Activated CD4-positive, alpha-beta T cell treated with anti-CD3 and anti-CD28 coated beads, Interleukin-2, amount 50 U/mL, for 24 hours (primary cell): Measurements from ENCODE around the gene ADCY7.

ENCODE experiments used
- DNase-seq, 2 donors: peaks; one replicate each; pipeline ENCODE4 v3.0.0-alpha.2; 2020; ENCODE audit warnings: low read depth in 1 of 2, low spot score in 1 of 2

The ADCY7 gene

DNA sequence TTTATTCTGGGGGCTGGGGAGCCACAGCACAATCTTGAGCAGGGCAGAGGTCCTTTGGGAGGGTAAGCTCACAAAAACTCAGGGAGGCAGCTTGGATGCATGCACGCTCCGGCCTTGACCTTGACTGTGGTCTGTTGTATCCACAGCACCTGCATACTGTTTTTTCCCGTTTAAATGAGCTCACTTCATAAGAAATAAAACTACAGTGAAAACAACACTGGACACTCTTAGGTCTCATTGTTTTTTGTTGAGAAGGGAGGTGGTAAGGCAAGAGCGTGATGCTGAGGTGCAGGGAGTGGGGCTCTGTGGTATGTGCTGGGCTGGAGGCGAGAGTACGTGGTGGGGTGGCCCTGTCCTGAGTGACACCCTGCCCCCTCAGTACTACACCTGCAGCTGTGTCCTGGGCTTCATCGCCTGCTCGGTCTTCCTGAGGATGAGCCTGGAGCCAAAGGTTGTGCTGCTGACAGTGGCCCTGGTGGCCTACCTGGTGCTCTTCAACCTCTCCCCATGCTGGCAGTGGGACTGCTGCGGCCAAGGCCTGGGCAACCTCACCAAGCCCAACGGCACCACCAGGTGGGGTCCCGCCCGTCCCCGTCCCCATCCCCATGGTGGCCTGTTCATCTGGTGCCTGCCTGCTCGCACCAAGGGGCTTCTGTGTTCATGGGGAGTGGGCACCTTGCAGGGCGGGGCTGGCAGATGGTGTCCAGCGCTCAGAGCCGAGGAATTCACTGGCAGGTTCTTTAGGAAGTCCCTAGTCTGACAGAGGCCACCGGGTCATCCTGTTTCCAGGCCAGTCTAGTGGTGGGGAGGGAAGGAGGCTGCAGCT, 44.2 kb downstream of the ADCY7 start:
- no peak for DNase-seq

DNA sequence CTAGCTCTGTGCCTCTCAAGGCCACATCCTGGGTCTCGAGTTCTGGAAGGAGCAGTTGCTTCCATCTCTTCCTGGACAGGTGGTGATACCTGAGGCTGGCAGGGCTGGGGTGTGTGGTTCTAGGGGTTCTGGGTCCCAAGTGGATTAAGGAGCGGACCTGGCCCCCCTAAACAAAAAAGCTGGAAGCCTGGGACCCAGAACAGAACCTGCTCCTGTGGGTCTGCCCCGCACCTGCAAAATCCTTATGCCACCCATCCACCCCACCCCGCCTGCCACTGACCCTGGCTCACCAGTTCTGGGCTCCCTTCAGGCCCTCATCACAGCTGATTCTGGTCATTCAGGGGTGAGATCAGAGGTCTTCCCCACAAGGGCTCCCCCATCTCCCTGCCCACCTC, 44.8 kb downstream of the ADCY7 start:
- DNase-seq = no peak

- no peak for DNase-seq
These were observed 45.6 kb downstream of the ADCY7 start for GRCh38 chr16:50311891-50312501.

DNA sequence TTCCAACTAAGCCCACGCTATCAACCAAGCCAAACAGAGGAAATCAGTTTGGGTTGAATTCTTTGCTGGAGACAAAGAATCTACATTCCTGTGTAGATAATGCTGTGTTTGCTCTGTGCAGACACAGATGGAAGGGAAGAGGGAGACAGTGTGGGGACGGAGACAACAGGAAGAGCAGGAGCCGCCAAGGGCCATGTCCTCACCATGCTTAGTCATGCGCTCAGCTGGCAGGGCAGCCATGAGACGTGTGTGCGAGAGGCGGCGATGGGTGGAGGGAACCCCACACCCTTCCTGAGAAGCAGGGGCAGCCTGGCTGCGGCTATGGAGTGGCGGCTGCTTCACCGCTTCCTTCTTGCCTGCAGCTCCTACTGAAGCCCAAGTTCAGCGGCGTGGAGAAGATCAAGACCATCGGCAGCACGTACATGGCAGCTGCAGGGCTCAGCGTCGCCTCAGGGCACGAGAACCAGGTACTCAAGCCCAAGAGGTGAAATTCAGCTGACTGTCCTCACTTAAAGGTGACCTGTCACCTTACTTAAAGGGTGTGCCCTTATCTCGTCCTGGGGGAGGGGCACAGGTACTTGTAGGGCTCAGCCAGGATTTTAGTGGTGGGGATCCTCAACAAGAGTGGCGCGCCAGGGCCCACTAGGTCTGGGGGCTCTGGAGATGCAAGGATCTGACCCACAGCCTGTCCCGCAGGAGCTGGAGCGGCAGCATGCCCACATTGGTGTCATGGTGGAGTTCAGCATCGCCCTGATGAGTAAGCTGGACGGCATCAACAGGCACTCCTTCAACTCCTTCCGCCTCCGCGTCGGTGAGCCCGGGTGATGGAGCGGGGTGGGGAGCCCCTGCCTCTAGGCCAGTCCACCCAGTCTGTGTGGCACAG, 47.5 kb downstream of the ADCY7 start:
- DNase-seq = no peak

DNA sequence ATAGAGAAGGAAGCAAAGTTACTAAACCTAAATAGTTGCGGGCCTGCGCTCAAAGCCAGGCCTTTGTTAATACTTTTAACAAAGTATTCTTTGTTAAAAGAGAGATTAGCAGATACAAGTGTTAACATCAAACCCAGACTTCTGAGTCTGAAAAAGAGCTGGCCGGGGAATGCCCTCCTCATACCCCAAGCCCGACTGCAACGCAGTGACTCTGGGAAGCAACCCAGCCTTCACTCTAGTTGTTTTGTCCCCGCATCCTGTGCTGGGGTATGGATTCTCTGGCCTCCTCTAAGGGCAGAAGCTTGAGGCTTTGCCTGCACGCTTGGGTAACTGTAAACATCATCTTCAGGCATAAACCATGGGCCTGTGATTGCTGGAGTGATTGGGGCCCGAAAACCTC, 48.3 kb downstream of the ADCY7 start:
- DNase-seq = no peak

- no peak for DNase-seq
These were observed 49.1 kb downstream of the ADCY7 start for GRCh38 chr16:50315346-50315997.

DNA sequence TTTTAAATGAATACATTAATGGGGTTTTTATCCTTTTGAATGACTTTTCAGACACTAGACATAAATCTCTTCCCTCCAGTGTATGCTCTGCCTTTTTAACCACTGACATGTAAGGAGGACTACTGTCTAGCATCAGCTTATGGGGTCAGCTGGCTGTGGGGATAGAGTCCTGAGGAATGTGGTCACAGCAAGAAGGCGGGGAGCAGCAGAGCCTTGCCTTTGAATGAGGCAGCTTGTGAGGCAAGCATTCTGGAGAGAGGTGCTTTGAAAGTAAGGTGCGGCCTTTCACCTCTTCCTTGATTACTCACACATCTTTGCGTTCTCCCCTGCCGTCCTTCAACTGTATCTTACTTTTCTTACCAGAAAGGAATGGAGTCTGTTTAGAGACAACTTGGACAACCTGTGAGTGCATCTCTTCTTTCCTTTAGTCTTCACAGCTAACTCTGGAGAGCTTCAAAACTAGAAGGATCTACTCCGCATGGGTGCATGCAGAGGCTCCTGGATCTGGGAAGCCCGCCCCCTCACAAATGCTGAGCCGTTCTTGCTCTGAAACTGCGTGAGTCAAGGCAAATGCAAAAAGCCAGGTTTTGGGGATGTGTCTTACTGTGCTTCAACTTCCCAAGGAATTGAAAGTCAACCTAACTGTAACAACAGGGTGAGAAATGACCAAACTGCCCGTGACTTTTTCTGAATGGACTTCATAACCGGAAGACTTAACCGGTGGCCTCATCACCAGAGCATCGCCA, 49.9 kb downstream of the ADCY7 start:
- no peak for DNase-seq

DNA sequence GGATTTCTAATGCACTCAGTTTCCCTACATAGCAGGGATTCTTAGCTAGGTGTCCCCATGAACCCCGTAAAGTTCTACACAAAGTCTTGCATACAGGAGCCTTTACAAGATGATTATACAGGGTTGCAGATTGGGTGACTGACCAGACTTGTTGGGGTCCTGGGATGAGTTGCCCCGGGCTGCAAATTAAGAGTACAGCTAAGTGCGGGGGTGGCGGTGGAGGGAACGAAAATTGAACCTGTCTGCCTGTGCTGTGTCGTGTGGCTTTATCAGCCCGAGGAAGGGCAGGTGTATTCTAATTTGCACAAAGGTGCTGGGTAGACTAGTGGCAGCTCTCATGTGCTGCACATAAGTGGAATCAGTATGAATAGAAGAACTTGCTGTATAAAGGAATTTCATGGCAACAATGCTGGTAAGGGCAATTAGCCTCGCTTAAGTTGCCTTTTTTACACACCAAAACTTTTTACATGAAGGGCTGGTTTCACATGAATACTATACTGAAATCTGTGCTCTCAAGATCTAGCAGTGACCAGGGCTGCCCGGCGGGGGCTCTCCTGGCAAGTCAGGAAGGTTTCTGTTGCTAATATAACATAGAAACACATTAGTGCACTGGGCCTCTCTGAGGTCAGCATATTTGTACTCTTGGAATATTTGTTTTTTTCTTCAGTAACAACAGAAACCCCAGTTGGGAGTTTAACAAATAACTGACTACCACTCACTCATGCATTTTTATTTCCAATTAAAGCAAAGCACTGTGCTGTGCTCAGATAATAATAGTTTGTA, 50.7 kb downstream of the ADCY7 start:
- no peak for DNase-seq

DNA sequence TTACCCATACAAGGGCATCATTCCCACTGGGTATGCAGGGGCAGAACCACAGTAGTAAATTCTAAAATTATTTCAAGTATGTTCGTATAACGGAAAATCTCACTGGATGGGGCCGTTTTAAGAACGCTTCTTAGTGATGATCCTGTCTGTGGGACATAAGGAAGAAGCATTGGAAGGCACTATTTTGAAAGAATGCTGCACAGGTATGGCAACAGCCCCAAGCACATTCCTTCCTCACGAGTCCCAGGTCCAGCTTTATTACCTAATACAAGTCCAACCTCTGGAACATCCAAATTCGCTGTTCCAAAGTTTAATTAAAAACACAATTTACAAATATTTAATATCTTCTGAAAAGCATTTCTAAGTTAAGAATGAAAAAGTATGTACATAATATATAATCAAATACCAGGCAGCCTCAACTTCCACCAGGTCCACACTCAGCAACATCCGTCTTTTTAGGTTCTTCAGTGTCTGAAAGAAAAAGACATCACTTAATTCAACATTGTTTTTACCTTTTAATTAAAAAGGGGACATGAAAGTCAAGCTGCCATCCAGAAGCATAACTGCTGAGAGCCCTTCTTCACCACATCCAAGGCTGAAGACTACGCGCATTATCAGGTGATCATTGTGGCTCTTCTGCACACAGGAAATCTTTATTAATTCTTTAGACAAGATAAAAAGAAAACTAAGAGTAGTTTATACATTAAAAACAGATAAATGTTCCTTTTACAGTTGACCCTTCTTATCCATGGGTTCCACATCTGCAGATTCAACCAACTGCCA, 52.6 kb downstream of the ADCY7 start:
- DNase-seq = no peak

DNA sequence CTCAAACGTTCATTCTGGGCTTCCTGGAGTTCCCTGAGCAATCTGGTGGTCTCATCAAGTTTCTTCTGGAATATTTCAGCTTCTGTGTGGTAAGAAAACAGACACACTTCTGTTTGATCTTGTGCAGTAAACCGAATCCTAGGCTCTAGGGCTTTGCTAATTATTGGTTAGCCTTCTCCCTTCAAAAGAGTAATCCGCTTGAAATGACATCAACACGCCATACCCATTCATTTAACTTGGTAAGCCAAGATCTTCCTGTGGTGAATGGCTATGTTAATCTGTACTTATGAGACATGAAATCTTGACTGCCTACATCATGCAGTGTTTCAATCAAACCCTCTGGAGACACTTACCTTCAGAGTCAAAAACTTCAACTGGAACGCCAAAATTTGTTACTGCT, 54.0 kb downstream of the ADCY7 start:
- no peak for DNase-seq

- no peak for DNase-seq
These were observed 56.0 kb downstream of the ADCY7 start for GRCh38 chr16:50322333-50322732.

DNA sequence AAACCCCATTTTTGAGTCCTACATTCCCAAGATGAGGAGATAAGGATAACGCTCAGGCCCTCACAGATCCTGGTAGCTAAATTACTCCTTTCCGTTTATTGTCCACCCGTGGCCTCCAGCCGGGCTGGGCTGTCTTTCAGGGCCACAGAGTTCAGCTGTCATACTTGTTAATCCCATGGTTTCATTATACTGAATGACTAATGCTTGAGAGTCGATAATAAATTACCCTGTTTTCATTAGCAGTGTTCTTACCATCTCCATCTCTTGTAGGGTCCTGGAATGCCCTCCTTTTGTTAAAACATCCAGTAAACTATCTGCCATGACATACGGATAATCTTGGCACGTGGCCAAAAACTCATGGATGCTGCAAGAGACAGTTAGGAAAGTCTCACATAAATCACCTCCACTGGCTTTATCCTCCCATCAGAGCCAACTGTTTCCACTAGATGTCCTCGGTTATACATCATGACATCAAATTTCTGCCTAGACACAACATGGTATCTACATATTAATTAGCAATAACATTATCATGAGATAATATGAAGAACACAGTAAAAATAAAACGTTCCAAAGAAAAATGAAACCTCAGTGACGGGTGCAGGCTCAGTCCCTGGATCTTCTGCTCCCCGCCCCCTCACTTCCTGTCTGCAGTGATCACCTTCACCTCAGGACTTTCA, 57.1 kb downstream of the ADCY7 start:
- no peak for DNase-seq

DNA sequence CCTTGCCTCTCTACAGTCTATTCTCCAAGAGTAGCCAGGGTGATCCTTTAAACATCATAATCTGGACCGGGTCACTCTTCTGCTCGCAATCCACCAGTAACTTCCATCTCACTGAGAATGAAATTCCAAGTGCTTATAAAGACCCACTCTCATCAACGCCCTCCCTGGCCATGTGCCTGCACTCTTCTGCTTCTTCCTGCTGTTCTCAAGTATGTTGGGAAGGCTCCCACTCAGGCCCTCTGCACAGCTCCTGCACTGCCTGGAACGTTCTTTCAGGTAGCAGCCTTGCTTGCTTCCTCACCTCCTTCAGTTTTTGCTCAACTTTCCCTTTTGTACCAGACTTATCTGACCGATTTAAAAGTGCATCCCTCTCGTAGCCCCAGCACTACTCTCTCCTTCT, 58.0 kb downstream of the ADCY7 start:
- no peak for DNase-seq

GRCh38 chr16:50326264-50326663, 59.9 kb downstream of the ADCY7 start:
- DNase-seq = no peak

DNA sequence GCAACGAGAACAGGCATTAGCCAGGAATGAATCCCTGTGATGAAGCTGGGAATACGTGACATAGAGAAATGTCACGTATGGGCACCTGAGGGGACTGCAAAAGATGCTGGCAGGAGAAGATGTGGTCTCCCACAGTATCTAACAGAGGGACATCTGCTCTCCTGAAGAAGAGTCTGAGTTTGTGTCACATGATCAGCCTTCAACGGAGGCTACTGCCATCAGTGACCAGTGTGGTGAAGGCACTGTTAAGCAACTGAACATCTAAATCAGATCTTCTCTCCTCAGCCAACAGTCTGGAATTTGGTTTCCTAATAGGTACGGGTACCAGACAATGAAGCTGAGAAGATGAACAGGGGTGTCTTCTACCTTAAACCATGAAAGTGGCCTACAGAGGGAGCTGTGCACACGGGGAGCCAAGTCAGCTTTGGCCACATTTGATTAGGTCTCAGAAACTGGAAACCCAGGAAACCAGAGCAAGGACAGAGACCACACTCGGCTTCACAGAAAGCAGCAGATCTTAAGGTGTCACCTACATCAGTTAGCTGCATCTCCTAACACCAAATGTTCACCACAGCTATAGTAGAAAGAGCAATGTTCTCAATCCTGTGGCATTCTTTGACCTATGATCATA, 60.6 kb downstream of the ADCY7 start:
- DNase-seq = peak in 1 of 2 donors; percentile 54

GRCh38 chr16:50329446-50330189, 63.3 kb downstream of the ADCY7 start:
- no peak for DNase-seq

DNA sequence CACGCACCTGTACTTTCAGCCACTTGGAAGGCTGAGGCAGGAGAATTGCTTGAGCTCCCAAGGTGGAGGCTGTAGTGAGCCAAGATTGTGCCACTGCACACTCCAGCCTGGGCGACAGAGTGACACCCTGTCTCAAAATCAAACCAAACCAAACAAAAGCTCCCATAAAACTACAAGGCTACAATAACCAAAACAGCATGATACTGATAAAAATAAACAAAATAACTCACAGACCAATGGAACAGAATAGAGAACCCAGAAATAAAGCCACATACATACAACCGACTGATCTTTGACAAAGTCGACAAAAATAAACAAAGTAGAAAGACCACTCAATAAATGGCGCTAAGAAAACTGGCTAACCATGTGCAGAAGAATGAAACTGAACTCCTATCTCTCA, 65.2 kb downstream of the ADCY7 start:
- DNase-seq = no peak
